Neural cell (in vitro differentiated cells): ENCODE results near the gene GADL1.

Source experiments
- EP300 ChIP-seq: fragments of 450-650 bp; conservative IDR thresholded peaks from 2 replicates; pipeline ENCODE4 v1.6.1; 2014; ENCODE audit warnings: antibody characterized with exemption, mild to moderate bottlenecking, moderate library complexity; ENCODE audit not compliant: poor library complexity, severe bottlenecking
- EZH2 ChIP-seq: fragments of 200-600, 300-800 bp; shearing (Covaris generic), sonication (generic); IDR thresholded peaks from 2 replicates; pipeline ENCODE4 v1.6.1; 2014; ENCODE audit warnings: antibody characterized with exemption, low read length, borderline replicate concordance, mild to moderate bottlenecking; ENCODE audit not compliant: insufficient read depth, poor library complexity, severe bottlenecking
- MXI1 ChIP-seq: fragments of 450-650 bp; conservative IDR thresholded peaks from 2 replicates; pipeline ENCODE4 v1.6.1; 2014; ENCODE audit warnings: antibody characterized with exemption, mild to moderate bottlenecking; ENCODE audit not compliant: poor library complexity, severe bottlenecking
- POLR2AphosphoS5 ChIP-seq: IDR thresholded peaks from 2 replicates; pipeline ENCODE4 v1.6.1; 2012
- RAD21 ChIP-seq: fragments of 450-650 bp; conservative IDR thresholded peaks from 2 replicates; pipeline ENCODE4 v1.6.1; 2014; ENCODE audit warnings: antibody characterized with exemption, mild to moderate bottlenecking, moderate library complexity
- TAF1 ChIP-seq: IDR thresholded peaks from 2 replicates; pipeline ENCODE4 v1.6.1; 2012; ENCODE audit warnings: low read depth
- TF ChIP-seq, protein P1 (sequence below): fragments of 450-650 bp; IDR thresholded peaks from 2 replicates; pipeline ENCODE4 v1.5.1; 2014; ENCODE audit warnings: antibody characterized with exemption, mild to moderate bottlenecking, moderate library complexity; ENCODE audit not compliant: poor library complexity, severe bottlenecking
- TF ChIP-seq, protein P2 (sequence below): IDR thresholded peaks from 2 replicates; pipeline ENCODE4 v1.6.1; 2012; ENCODE audit warnings: borderline replicate concordance

GRCh38 chr3:30845606-30846005 is 48.9 kb downstream of the GADL1 start:
- TF ChIP-seq, protein P1, sequence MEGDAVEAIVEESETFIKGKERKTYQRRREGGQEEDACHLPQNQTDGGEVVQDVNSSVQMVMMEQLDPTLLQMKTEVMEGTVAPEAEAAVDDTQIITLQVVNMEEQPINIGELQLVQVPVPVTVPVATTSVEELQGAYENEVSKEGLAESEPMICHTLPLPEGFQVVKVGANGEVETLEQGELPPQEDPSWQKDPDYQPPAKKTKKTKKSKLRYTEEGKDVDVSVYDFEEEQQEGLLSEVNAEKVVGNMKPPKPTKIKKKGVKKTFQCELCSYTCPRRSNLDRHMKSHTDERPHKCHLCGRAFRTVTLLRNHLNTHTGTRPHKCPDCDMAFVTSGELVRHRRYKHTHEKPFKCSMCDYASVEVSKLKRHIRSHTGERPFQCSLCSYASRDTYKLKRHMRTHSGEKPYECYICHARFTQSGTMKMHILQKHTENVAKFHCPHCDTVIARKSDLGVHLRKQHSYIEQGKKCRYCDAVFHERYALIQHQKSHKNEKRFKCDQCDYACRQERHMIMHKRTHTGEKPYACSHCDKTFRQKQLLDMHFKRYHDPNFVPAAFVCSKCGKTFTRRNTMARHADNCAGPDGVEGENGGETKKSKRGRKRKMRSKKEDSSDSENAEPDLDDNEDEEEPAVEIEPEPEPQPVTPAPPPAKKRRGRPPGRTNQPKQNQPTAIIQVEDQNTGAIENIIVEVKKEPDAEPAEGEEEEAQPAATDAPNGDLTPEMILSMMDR = no peak
- TF ChIP-seq EP300 = no peak
- TF ChIP-seq, protein P2, sequence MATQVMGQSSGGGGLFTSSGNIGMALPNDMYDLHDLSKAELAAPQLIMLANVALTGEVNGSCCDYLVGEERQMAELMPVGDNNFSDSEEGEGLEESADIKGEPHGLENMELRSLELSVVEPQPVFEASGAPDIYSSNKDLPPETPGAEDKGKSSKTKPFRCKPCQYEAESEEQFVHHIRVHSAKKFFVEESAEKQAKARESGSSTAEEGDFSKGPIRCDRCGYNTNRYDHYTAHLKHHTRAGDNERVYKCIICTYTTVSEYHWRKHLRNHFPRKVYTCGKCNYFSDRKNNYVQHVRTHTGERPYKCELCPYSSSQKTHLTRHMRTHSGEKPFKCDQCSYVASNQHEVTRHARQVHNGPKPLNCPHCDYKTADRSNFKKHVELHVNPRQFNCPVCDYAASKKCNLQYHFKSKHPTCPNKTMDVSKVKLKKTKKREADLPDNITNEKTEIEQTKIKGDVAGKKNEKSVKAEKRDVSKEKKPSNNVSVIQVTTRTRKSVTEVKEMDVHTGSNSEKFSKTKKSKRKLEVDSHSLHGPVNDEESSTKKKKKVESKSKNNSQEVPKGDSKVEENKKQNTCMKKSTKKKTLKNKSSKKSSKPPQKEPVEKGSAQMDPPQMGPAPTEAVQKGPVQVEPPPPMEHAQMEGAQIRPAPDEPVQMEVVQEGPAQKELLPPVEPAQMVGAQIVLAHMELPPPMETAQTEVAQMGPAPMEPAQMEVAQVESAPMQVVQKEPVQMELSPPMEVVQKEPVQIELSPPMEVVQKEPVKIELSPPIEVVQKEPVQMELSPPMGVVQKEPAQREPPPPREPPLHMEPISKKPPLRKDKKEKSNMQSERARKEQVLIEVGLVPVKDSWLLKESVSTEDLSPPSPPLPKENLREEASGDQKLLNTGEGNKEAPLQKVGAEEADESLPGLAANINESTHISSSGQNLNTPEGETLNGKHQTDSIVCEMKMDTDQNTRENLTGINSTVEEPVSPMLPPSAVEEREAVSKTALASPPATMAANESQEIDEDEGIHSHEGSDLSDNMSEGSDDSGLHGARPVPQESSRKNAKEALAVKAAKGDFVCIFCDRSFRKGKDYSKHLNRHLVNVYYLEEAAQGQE = no peak
- no peak for TF ChIP-seq RAD21
- no peak for TF ChIP-seq POLR2AphosphoS5
- TF ChIP-seq EZH2 = no peak
- no peak for TF ChIP-seq TAF1
- no peak for TF ChIP-seq MXI1
